Measurements from ENCODE around the gene ABHD5.

DNA sequence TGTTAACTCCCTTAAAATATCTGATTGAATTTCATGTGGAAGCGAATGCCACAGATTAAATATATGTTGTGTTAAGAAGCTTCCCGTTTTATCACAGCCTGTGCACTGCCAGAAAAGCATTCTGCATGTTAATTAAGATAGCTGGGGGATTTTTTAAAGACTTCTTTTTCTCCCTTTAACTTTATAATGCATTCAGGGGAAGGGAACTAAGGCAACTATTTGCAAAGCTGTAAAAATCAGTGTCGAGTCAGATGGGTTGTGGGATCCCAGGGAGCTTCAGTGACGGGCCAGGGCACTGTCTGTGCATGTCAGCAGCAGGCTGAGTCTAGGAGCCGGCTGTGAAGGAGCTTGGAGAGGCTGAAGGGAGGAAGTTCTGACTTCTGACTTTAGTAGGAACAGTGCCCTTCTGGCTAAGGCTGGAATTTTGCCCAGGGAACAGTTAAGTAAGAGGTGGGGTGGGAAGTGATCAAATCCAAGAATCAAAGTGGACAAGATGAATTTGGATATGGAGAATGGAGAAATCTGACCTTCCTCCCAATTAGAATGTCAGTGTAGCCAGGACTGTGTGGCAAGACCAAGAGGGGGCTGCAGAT is 77.7 kb downstream of the ABHD5 start:
- TF ChIP-seq CTCF (IDR thresholded peaks at IDR 0.05) (no peak), POLR2A (IDR thresholded peaks at IDR 0.05) (no peak)

Measured in uterus (tissue), 2 donors.